ENCODE data around the gene PLEKHG4. TPM values are rescaled to one million over a fixed set of nuclear protein-coding genes. Genes with fewer than 3 reads are reported as not detected.

The PLEKHG4 gene
- total and polyA plus RNA-seq, 10 of the 15 experiments (the other 5 are each of a cell fraction or from before 2014, with no cell fraction given) = 0.14 to 2.6 (median 0.99) TPM

DNA sequence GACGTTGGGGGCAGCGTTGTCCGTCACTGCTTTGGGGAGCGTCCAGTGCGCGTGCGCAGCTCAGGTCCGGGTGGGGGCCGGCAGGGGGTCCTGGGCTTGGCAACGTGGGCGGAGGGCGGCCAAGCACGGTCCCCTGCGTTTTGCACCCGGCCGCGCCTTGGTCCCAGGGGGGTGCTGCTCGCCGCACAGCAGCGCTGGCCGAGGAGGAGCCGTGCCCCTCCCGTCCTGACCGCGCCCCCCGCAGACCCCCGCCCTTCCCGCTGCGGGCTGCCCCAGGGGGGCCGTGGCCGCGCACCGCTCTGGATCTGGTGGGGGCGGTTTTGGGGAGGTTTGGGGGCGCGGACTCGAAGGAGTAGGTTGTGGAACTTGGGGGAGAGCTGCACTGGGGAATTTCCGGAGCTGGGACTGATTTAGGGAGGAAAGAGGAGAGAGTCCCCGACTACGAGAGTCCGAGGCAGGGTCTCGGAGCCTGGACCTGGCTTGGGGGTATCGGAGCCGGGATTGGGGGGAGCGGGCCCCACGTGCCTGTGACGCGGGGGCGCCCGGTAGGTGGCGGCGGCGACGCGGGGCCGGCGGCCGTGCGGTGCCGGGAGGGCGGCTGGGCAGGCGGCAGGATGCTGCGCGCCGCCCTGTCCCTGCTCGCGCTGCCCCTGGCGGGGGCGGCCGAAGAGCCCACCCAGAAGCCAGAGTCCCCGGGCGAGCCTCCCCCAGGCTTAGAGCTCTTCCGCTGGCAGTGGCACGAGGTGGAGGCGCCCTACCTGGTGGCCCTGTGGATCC is 30.7 kb upstream of the PLEKHG4 start, which contains the start of gene SLC9A5 (continued):
- TF ChIP-seq, protein P1, sequence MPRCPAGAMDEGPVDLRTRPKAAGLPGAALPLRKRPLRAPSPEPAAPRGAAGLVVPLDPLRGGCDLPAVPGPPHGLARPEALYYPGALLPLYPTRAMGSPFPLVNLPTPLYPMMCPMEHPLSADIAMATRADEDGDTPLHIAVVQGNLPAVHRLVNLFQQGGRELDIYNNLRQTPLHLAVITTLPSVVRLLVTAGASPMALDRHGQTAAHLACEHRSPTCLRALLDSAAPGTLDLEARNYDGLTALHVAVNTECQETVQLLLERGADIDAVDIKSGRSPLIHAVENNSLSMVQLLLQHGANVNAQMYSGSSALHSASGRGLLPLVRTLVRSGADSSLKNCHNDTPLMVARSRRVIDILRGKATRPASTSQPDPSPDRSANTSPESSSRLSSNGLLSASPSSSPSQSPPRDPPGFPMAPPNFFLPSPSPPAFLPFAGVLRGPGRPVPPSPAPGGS (IDR thresholded peaks at IDR 0.05; ENCODE audit: borderline replicate concordance, insufficient read depth, low read depth, low read length, poor library complexity, severe bottlenecking) = no peak
- TF ChIP-seq EP300 (IDR thresholded peaks at IDR 0.05; ENCODE audit: borderline replicate concordance in 1 of 2, control insufficient read depth in 1 of 2, low read depth in 2 of 2, low read length in 2 of 2) (no peak), ZNF217 (IDR thresholded peaks at IDR 0.05) (peak; percentile 52; the same call in 1 of the 2 replicates), CHD1 (IDR thresholded peaks at IDR 0.05; ENCODE audit: low read depth, low read length) (no peak), RBBP5 (conservative IDR thresholded peaks at IDR 0.05) (no peak), CHD4 (IDR thresholded peaks at IDR 0.05) (no peak), SPI1 (IDR thresholded peaks at IDR 0.05; ENCODE audit: borderline replicate concordance, insufficient read depth, low read depth, low read length) (no peak), EGR1 (IDR thresholded peaks at IDR 0.05; ENCODE audit: borderline replicate concordance in 1 of 2, low read depth in 2 of 2, low read length in 2 of 2) (peak in 1 of 2 experiments; percentile 18; a peak in 1 of 3 replicates), ASH2L (IDR thresholded peaks at IDR 0.05; ENCODE audit: borderline replicate concordance, low read depth) (no peak), SUPT20H (IDR thresholded peaks at IDR 0.05; ENCODE audit: borderline replicate concordance, control insufficient read depth, low read depth, low read length) (no peak), EZH2 (IDR thresholded peaks at IDR 0.05; ENCODE audit: borderline replicate concordance, control insufficient read depth, low read depth, low read length) (no peak)
- TF ChIP-seq, protein P2, sequence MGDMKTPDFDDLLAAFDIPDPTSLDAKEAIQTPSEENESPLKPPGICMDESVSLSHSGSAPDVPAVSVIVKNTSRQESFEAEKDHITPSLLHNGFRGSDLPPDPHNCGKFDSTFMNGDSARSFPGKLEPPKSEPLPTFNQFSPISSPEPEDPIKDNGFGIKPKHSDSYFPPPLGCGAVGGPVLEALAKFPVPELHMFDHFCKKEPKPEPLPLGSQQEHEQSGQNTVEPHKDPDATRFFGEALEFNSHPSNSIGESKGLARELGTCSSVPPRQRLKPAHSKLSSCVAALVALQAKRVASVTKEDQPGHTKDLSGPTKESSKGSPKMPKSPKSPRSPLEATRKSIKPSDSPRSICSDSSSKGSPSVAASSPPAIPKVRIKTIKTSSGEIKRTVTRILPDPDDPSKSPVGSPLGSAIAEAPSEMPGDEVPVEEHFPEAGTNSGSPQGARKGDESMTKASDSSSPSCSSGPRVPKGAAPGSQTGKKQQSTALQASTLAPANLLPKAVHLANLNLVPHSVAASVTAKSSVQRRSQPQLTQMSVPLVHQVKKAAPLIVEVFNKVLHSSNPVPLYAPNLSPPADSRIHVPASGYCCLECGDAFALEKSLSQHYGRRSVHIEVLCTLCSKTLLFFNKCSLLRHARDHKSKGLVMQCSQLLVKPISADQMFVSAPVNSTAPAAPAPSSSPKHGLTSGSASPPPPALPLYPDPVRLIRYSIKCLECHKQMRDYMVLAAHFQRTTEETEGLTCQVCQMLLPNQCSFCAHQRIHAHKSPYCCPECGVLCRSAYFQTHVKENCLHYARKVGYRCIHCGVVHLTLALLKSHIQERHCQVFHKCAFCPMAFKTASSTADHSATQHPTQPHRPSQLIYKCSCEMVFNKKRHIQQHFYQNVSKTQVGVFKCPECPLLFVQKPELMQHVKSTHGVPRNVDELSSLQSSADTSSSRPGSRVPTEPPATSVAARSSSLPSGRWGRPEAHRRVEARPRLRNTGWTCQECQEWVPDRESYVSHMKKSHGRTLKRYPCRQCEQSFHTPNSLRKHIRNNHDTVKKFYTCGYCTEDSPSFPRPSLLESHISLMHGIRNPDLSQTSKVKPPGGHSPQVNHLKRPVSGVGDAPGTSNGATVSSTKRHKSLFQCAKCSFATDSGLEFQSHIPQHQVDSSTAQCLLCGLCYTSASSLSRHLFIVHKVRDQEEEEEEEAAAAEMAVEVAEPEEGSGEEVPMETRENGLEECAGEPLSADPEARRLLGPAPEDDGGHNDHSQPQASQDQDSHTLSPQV (IDR thresholded peaks at IDR 0.05) = no peak
- TF ChIP-seq, protein P3, sequence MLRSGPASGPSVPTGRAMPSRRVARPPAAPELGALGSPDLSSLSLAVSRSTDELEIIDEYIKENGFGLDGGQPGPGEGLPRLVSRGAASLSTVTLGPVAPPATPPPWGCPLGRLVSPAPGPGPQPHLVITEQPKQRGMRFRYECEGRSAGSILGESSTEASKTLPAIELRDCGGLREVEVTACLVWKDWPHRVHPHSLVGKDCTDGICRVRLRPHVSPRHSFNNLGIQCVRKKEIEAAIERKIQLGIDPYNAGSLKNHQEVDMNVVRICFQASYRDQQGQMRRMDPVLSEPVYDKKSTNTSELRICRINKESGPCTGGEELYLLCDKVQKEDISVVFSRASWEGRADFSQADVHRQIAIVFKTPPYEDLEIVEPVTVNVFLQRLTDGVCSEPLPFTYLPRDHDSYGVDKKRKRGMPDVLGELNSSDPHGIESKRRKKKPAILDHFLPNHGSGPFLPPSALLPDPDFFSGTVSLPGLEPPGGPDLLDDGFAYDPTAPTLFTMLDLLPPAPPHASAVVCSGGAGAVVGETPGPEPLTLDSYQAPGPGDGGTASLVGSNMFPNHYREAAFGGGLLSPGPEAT (IDR thresholded peaks at IDR 0.05; ENCODE audit: low read depth) = no peak
- TF ChIP-seq, protein P4, sequence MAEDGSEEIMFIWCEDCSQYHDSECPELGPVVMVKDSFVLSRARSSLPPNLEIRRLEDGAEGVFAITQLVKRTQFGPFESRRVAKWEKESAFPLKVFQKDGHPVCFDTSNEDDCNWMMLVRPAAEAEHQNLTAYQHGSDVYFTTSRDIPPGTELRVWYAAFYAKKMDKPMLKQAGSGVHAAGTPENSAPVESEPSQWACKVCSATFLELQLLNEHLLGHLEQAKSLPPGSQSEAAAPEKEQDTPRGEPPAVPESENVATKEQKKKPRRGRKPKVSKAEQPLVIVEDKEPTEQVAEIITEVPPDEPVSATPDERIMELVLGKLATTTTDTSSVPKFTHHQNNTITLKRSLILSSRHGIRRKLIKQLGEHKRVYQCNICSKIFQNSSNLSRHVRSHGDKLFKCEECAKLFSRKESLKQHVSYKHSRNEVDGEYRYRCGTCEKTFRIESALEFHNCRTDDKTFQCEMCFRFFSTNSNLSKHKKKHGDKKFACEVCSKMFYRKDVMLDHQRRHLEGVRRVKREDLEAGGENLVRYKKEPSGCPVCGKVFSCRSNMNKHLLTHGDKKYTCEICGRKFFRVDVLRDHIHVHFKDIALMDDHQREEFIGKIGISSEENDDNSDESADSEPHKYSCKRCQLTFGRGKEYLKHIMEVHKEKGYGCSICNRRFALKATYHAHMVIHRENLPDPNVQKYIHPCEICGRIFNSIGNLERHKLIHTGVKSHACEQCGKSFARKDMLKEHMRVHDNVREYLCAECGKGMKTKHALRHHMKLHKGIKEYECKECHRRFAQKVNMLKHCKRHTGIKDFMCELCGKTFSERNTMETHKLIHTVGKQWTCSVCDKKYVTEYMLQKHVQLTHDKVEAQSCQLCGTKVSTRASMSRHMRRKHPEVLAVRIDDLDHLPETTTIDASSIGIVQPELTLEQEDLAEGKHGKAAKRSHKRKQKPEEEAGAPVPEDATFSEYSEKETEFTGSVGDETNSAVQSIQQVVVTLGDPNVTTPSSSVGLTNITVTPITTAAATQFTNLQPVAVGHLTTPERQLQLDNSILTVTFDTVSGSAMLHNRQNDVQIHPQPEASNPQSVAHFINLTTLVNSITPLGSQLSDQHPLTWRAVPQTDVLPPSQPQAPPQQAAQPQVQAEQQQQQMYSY (CRISPR knock-in tag; IDR thresholded peaks at IDR 0.05) = no peak
- TF ChIP-seq, protein P5, sequence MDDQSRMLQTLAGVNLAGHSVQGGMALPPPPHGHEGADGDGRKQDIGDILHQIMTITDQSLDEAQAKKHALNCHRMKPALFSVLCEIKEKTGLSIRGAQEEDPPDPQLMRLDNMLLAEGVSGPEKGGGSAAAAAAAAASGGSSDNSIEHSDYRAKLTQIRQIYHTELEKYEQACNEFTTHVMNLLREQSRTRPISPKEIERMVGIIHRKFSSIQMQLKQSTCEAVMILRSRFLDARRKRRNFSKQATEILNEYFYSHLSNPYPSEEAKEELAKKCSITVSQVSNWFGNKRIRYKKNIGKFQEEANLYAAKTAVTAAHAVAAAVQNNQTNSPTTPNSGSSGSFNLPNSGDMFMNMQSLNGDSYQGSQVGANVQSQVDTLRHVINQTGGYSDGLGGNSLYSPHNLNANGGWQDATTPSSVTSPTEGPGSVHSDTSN (IDR thresholded peaks at IDR 0.05; ENCODE audit: insufficient replicate concordance, low read depth, low read length) = no peak
